Endothelial cell of umbilical vein (primary cell): Measurements from ENCODE around the gene MTMR4.

Experiments used
- CTCF ChIP-seq, 2 donors: IDR thresholded peaks; 1 replicate in 1 of 2; 2 replicates in 1 of 2; pipeline ENCODE4 v1.5.1; 2011; ENCODE audit warnings: low read length in 2 of 2, mild to moderate bottlenecking in 2 of 2, moderate library complexity in 2 of 2, control low read depth in 1 of 2, inconsistent platforms in 1 of 2, low read depth in 1 of 2; ENCODE audit not compliant: insufficient read depth in 1 of 2; ENCODE audit errors: extremely low read depth in 1 of 2
- EZH2 ChIP-seq: IDR thresholded peaks from 2 replicates; pipeline ENCODE4 v1.6.1; 2012; ENCODE audit warnings: borderline replicate concordance, low read depth, mild to moderate bottlenecking, moderate library complexity, low read length, inconsistent platforms; ENCODE audit not compliant: severe bottlenecking
- FOS ChIP-seq: IDR thresholded peaks from 2 replicates; pipeline ENCODE4 v1.6.1; 2011; ENCODE audit warnings: mild to moderate bottlenecking, low read length, moderate library complexity, borderline replicate concordance; ENCODE audit not compliant: insufficient read depth
- GATA2 ChIP-seq: IDR thresholded peaks from 2 replicates; pipeline ENCODE4 v1.7.0; 2011; ENCODE audit warnings: low read depth, mild to moderate bottlenecking, moderate library complexity, mixed read lengths, low read length; ENCODE audit not compliant: insufficient read length, insufficient read depth
- JUN ChIP-seq: IDR thresholded peaks from 2 replicates; pipeline ENCODE4 v1.6.1; 2011; ENCODE audit warnings: borderline replicate concordance, low read depth; ENCODE audit not compliant: insufficient read length, insufficient read depth
- MYC ChIP-seq: IDR thresholded peaks from one replicate; pipeline ENCODE4 v1.6.1; 2011; ENCODE audit warnings: mild to moderate bottlenecking, low read depth, low read length
- POLR2A ChIP-seq: IDR thresholded peaks from 2 replicates; pipeline ENCODE4 v1.6.1; 2012; ENCODE audit warnings: low read depth, mild to moderate bottlenecking, control low read depth, low read length
- POLR2AphosphoS5 ChIP-seq: IDR thresholded peaks from 2 replicates; pipeline ENCODE4 v1.6.1; 2012; ENCODE audit warnings: low read depth, mild to moderate bottlenecking, control low read depth, low read length, moderate library complexity; ENCODE audit not compliant: insufficient read depth
- TF ChIP-seq, protein P1 (sequence below): IDR thresholded peaks from 2 replicates; pipeline ENCODE4 v1.6.1; 2011; ENCODE audit not compliant: insufficient read depth, insufficient read length

- TF ChIP-seq CTCF (IDR thresholded peaks at IDR 0.05; ENCODE audit: extremely low read depth in 1 of 2, insufficient read depth in 1 of 2, low read depth in 1 of 2, low read length in 2 of 2) (no peak), POLR2A (no peak), POLR2AphosphoS5 (no peak), EZH2 (no peak), MYC (no peak), FOS (no peak), JUN (no peak), GATA2 (no peak)
- TF ChIP-seq, protein P1, sequence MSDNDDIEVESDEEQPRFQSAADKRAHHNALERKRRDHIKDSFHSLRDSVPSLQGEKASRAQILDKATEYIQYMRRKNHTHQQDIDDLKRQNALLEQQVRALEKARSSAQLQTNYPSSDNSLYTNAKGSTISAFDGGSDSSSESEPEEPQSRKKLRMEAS, result no peak
These were observed 38.5 kb downstream of the MTMR4 start for GRCh38 chr17:58475985-58476384.
